Parathyroid adenoma (tissue), 2 donors: ENCODE data around the gene CRYBB3.

Experiments used
- H2AFZ ChIP-seq: fragments of 300-600 bp; sonication (generic); one replicate; pipeline ENCODE4 v1.7.0; 2017; ENCODE audit warnings: antibody characterized with exemption, mild to moderate bottlenecking
- H3K27ac ChIP-seq: fragments of 300-600 bp; sonication (generic); one replicate; pipeline ENCODE4 v1.7.0; 2017
- H3K27me3 ChIP-seq: fragments of 300-600 bp; sonication (generic); one replicate; pipeline ENCODE4 v1.7.0; 2017; ENCODE audit warnings: low read length; ENCODE audit not compliant: control insufficient read depth, insufficient read depth
- H3K36me3 ChIP-seq: fragments of 300-600 bp; sonication (generic); one replicate; pipeline ENCODE4 v1.7.0; 2017; ENCODE audit warnings: low read length; ENCODE audit not compliant: control insufficient read depth, insufficient read depth
- H3K4me1 ChIP-seq: fragments of 300-600 bp; sonication (generic); one replicate; pipeline ENCODE4 v1.7.0; 2017; ENCODE audit warnings: control low read depth
- H3K4me2 ChIP-seq: fragments of 300-600 bp; sonication (generic); one replicate; pipeline ENCODE4 v1.7.0; 2017; ENCODE audit warnings: low read length
- H3K4me3 ChIP-seq: fragments of 300-600 bp; sonication (generic); one replicate; pipeline ENCODE4 v1.7.0; 2017; ENCODE audit warnings: low read depth, low read length
- H3K79me2 ChIP-seq: fragments of 300-600 bp; sonication (generic); one replicate; pipeline ENCODE4 v1.7.0; 2017; ENCODE audit warnings: control low read depth
- H3K9ac ChIP-seq: fragments of 300-600 bp; sonication (generic); one replicate; pipeline ENCODE4 v1.7.0; 2017; ENCODE audit warnings: mild to moderate bottlenecking
- H3K9me3 ChIP-seq: fragments of 300-600 bp; sonication (generic); one replicate; pipeline ENCODE4 v1.7.0; 2017; ENCODE audit warnings: low read length; ENCODE audit not compliant: control insufficient read depth
- TF ChIP-seq, protein P1 (sequence below): fragments of 300-600 bp; sonication (generic); IDR thresholded peaks from one replicate; pipeline ENCODE4 v1.7.0; 2017; ENCODE audit warnings: antibody characterized with exemption, mild to moderate bottlenecking
- donor health status: primary hyperparathyroidism.

Gene CRYBB3

DNA sequence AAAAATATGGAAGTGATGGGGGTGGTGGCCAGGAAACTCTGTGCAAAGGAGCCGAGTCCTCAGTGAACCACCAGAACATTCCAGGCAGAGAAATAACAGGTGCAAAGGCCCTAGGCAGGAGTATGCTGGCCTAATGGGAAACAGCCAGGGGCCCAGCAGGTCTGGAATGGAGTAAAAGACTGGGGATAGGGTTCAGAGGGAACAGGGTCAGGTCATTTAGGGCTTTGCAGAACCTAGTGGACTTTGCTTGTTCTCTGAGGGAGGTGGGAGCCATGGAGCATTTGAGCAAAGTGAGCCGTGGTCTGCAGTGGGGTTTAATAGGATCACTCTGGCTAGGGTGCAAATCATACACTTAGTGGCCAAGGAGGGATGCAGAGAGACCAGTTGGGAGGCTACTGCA, 8.7 kb downstream of the CRYBB3 start:
- Histone ChIP-seq H3K9ac (no peak overlapping the region), H2AFZ (no peak overlapping the region), H3K79me2 (no peaks in the 10 kb centered on the region), H3K9me3 (no peaks in the 10 kb centered on the region), H3K36me3 (no peaks in the 10 kb centered on the region), H3K27me3 (no peaks in the 10 kb centered on the region), H3K27ac (no peak overlapping the region), H3K4me1 (no peaks in the 10 kb centered on the region), H3K4me3 (no peak overlapping the region), H3K4me2 (no peak overlapping the region)
- TF ChIP-seq, protein P1, sequence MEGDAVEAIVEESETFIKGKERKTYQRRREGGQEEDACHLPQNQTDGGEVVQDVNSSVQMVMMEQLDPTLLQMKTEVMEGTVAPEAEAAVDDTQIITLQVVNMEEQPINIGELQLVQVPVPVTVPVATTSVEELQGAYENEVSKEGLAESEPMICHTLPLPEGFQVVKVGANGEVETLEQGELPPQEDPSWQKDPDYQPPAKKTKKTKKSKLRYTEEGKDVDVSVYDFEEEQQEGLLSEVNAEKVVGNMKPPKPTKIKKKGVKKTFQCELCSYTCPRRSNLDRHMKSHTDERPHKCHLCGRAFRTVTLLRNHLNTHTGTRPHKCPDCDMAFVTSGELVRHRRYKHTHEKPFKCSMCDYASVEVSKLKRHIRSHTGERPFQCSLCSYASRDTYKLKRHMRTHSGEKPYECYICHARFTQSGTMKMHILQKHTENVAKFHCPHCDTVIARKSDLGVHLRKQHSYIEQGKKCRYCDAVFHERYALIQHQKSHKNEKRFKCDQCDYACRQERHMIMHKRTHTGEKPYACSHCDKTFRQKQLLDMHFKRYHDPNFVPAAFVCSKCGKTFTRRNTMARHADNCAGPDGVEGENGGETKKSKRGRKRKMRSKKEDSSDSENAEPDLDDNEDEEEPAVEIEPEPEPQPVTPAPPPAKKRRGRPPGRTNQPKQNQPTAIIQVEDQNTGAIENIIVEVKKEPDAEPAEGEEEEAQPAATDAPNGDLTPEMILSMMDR = no peak

DNA sequence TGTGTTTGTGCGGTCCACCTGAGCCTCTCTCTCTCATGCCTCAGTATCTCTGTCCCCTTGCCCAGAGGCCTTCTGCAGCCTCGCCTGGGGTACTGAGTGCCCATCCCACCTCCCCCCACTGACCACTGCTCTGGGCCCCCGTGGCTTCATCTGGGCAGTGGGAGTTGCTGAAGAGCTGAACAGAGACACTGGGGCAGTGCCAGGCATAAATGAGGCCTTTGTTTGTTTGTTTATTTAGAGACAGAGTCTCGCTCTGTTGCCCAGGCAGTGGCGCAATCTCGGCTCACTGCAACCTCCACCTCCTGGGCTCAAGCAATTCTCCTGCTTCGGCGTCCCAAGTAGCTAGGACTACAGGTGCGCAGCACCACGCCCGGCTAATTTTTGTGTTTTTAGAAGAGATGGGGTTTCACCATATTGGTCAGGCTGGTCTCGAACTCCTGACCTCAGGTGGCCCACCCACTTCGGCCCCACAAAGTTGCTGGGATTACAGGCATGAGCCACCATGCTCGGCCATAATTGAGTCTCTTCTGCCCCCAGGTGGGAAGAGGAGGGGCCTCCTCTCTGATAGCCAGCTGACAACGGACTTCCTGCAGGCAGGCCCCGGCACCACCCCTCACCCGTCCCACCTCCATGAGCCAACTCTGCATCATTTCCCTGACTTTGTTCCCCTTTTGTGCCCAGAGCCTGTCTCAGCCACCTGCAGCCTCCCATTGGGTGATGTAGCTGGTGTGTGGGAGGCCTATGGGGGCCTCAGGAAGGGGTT, 9.3 kb downstream of the CRYBB3 start:
- H3K4me3 ChIP-seq = no peak overlapping the region
- TF ChIP-seq, protein P1 = no peak
- no peaks in the 10 kb centered on the region for H3K36me3 ChIP-seq

DNA sequence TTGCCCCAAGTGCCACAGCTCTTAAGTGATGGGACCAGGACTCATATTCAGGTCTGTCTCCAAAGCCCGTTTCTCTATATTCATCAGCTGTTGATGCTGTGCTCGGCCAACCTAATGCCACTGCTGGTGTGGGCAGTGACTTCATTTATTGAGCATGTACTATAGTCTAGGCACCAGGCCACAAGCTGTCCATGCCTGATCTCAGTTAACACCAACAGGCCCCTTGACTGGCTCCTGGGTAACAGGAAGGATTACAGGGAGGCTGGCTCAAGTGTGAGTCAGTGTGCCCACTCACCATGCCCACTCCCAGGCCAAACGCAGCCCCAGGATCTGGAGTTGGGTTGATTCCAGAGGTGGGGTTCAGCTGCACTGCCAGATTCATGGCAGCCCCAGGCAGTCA, 11.1 kb downstream of the CRYBB3 start:
- Histone ChIP-seq H3K4me3 (no peak overlapping the region), H3K36me3 (no peaks in the 10 kb centered on the region), H3K9me3 (no peaks in the 10 kb centered on the region), H3K79me2 (no peaks in the 10 kb centered on the region), H2AFZ (no peak overlapping the region), H3K4me1 (no peaks in the 10 kb centered on the region), H3K27me3 (no peaks in the 10 kb centered on the region), H3K9ac (no peak overlapping the region), H3K27ac (no peak overlapping the region), H3K4me2 (no peak overlapping the region)
- TF ChIP-seq, protein P1 = no peak

More for the DNA sequence above, 9.3 kb downstream of the CRYBB3 start:
- H3K4me1 ChIP-seq = no peaks in the 10 kb centered on the region
- no peak overlapping the region for H3K9ac ChIP-seq
- H3K4me2 ChIP-seq = no peak overlapping the region
- H3K9me3 ChIP-seq = no peaks in the 10 kb centered on the region
- H3K27me3 ChIP-seq = no peaks in the 10 kb centered on the region
- no peaks in the 10 kb centered on the region for H3K79me2 ChIP-seq
- H3K27ac ChIP-seq = no peak overlapping the region
- no peak overlapping the region for H2AFZ ChIP-seq

DNA sequence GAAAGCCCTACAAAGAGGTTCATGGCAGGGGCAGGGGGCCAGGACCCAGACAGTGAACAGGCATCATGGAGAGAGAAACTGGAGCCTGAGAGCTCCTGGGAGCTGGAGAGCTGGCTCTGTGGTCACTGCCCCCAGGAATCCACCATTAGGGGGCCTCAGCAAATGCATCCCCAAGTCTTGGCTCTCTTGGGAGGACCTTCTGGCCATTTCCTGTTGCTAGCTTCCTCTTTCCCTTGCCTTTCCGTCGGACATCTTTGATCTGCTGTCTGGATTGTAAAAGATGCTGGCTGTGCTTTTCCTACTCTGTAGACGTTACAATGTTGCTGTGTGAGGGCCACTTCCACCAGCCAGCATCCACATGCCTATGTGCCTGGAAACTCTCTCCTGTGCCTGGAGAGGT, 12.7 kb downstream of the CRYBB3 start:
- no peaks in the 10 kb centered on the region for H3K36me3 ChIP-seq
- TF ChIP-seq, protein P1 = no peak

DNA sequence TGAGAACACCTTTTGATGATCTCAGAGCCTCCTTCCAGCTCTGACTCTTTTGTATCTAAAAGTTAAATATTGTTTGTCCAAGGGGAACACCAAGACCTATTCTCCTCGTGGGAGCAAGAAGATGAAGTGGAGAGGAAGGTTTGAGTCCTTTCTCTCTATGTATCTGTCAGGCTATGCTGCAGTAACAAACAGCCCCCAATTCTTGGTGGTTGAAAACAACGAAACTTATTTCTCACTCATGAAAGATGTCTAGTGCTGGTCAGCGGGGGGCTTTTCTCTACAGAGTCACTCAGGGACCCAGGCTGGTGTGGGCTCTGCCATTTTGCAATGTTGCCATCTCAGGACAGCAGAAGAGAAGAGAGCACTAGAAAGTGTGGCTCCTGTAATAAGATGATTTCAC, 13.6 kb downstream of the CRYBB3 start:
- H3K27me3 ChIP-seq = no peaks in the 10 kb centered on the region
- H3K4me1 ChIP-seq = no peaks in the 10 kb centered on the region
- no peak overlapping the region for H3K27ac ChIP-seq
- TF ChIP-seq, protein P1 = no peak
- no peaks in the 10 kb centered on the region for H3K9me3 ChIP-seq
- H3K36me3 ChIP-seq = no peaks in the 10 kb centered on the region
- no peak overlapping the region for H3K9ac ChIP-seq
- H3K79me2 ChIP-seq = no peaks in the 10 kb centered on the region
- no peak overlapping the region for H3K4me2 ChIP-seq
- H2AFZ ChIP-seq = no peak overlapping the region
- no peak overlapping the region for H3K4me3 ChIP-seq

More for the DNA sequence above, 12.7 kb downstream of the CRYBB3 start:
- Histone ChIP-seq H3K9me3 (no peaks in the 10 kb centered on the region), H3K4me3 (no peak overlapping the region), H3K27me3 (no peaks in the 10 kb centered on the region), H3K27ac (no peak overlapping the region), H3K4me2 (no peak overlapping the region), H2AFZ (no peak overlapping the region), H3K79me2 (no peaks in the 10 kb centered on the region), H3K4me1 (no peaks in the 10 kb centered on the region), H3K9ac (no peak overlapping the region)
